Upper lobe of left lung (tissue), 6 donors: ENCODE data around the gene NOTCH1. TPM values are rescaled to one million over a fixed set of nuclear protein-coding genes. Genes with fewer than 3 reads are reported as not detected.
A peak's percentile ranks its signal among the peaks of the same experiment; 100 is the strongest.

ENCODE experiments used
- ATAC-seq, 2 donors: fragments of 200-7000 bp; cut with Tn5 transposase; one replicate each; pipeline ENCODE4 v1.9.1; 2022; ENCODE audit warnings: mild to moderate bottlenecking in 2 of 2, moderate library complexity in 2 of 2; ENCODE audit not compliant: low FRiP score in 2 of 2
- DNase-seq, 2 donors: peaks; one replicate each; pipeline ENCODE4 v3.0.0-alpha.2; 2019 to 2020
- H3K27ac ChIP-seq, 4 donors: fragments of 200-600 bp; sonication (generic); one replicate each; pipeline ENCODE4 v1.5.1; 2016 to 2019
- H3K27me3 ChIP-seq, 4 donors: fragments of 200-600 bp; sonication (generic); one replicate each; pipeline ENCODE4 v1.5.1; 2017 to 2019
- H3K36me3 ChIP-seq, 4 donors: fragments of 200-600 bp; sonication (generic); one replicate each; pipeline ENCODE4 v1.5.1; 2016 to 2019
- H3K4me1 ChIP-seq, 4 donors: fragments of 200-600 bp; sonication (generic); one replicate each; pipeline ENCODE4 v1.5.1; 2018 to 2019
- H3K4me3 ChIP-seq, 4 donors: fragments of 200-600 bp; sonication (generic); one replicate each; pipeline ENCODE4 v1.5.1; 2017 to 2019; ENCODE audit warnings: mild to moderate bottlenecking in 2 of 4, moderate library complexity in 1 of 4
- H3K9me3 ChIP-seq, 4 donors: fragments of 200-600 bp; sonication (generic); one replicate each; pipeline ENCODE4 v1.5.1; 2018 to 2019
- CTCF ChIP-seq, 6 experiments: fragments of 450-650 bp in 4 of 6; fragments of 200-600 bp in 2 of 6; sonication (generic) in 2 of 6; IDR thresholded peaks; one replicate each; pipeline ENCODE4 v1.5.1; 2016 to 2019; ENCODE audit warnings: antibody characterized with exemption in 6 of 6
- EP300 ChIP-seq, 4 donors: sonication (generic); formaldehyde crosslinking; IDR thresholded peaks; one replicate each; pipeline ENCODE4 v1.5.1; 2017; ENCODE audit warnings: antibody characterized with exemption in 4 of 4, control low read depth in 2 of 4
- POLR2A ChIP-seq, 4 donors: fragments of 450-650 bp; IDR thresholded peaks; one replicate each; pipeline ENCODE4 v1.5.1; 2016 to 2017; ENCODE audit warnings: antibody characterized with exemption in 4 of 4, mild to moderate bottlenecking in 2 of 4
- POLR2AphosphoS5 ChIP-seq, 2 donors: sonication (generic); formaldehyde crosslinking; IDR thresholded peaks; one replicate each; pipeline ENCODE4 v1.5.1; 2017; ENCODE audit warnings: antibody characterized with exemption in 2 of 2
- WGBS, 2 donors: methylation state at CpG; one replicate each; pipeline ENCODE4 v1.1.5; 2017 to 2018; 5-methylcytosine and 5-hydroxymethylcytosine counted together
- total RNA-seq, 6 donors: library from RNA; depleted of rRNA in 4 of 6; stranded (reverse); fragments of >200 nt in 4 of 6; gene quantifications; one replicate each; pipeline versions ENCODE4 v1.1.0 to v1.2.1, GENCODE V29; 2016 to 2021
- donor health status: DM: no; HTN: no; CAD: no; lungs with moderate emphysema.
- donor health status: DM: no; HTN: yes; CAD: no; lungs with severe emphysema.

The NOTCH1 gene
- total RNA-seq, 6 donors from 2014 or later = 49.6 to 175 (median 110) TPM

- no peak overlapping the region for H3K4me3 ChIP-seq
- TF ChIP-seq EP300 (IDR thresholded peaks at IDR 0.05) (no peak), POLR2AphosphoS5 (IDR thresholded peaks at IDR 0.05) (no peak), POLR2A (IDR thresholded peaks at IDR 0.05) (no peak), CTCF (IDR thresholded peaks at IDR 0.05) (no peak)
- DNase-seq (no peak), ATAC-seq (no peak)
- 77 to 81% methylated on average over 21 to 37 of the region's 37 CpGs for WGBS, 2 donors
- no peaks in the 10 kb centered on the region for H3K27me3 ChIP-seq
- H3K4me1 ChIP-seq = peaks cover 87 to 95% (median 93%) of the 10 kb centered on the region in 4 donors
- H3K36me3 ChIP-seq = peaks cover 0 to 6% (median 2%) of the 10 kb centered on the region in 4 donors
- H3K27ac ChIP-seq = peak overlapping the region; percentile 83 to 86 (median 84)
- H3K9me3 ChIP-seq = no peaks in the 10 kb centered on the region
Measured at GRCh38 chr9:136531186-136531903, 14.5 kb downstream of the NOTCH1 start.

- ATAC-seq = no peak
Measured at GRCh38 chr9:136530461-136531089, 15.3 kb downstream of the NOTCH1 start.

GRCh38 chr9:136529516-136530460, 16.1 kb downstream of the NOTCH1 start:
- TF ChIP-seq EP300 (IDR thresholded peaks at IDR 0.05) (peak in 1 of 4 donors; percentile 30), CTCF (IDR thresholded peaks at IDR 0.05) (no peak), POLR2AphosphoS5 (IDR thresholded peaks at IDR 0.05) (peak; percentile 37 to 82), POLR2A (IDR thresholded peaks at IDR 0.05) (no peak)
- H3K9me3 ChIP-seq = no peaks in the 10 kb centered on the region
- peak overlapping the region; percentile 83 to 86 (median 84) for H3K27ac ChIP-seq
- H3K27me3 ChIP-seq = no peaks in the 10 kb centered on the region
- peaks cover 92 to 99% (median 97%) of the 10 kb centered on the region in 4 donors for H3K4me1 ChIP-seq
- WGBS, 2 donors = 45 to 49% methylated on average over 15 to 35 of the region's 40 CpGs
- peak overlapping the region in 2 of 4 donors; percentile 4 to 6 for H3K4me3 ChIP-seq
- peaks cover 0 to 6% (median 2%) of the 10 kb centered on the region in 4 donors for H3K36me3 ChIP-seq
- no peak for ATAC-seq
- DNase-seq = no peak

More at GRCh38 chr9:136530461-136531089, 15.3 kb downstream of the NOTCH1 start:
- peaks cover 89 to 96% (median 94%) of the 10 kb centered on the region in 4 donors for H3K4me1 ChIP-seq
- no peaks in the 10 kb centered on the region for H3K27me3 ChIP-seq
- peak overlapping the region in 1 of 4 donors; percentile 4 for H3K4me3 ChIP-seq
- peaks cover 0 to 6% (median 2%) of the 10 kb centered on the region in 4 donors for H3K36me3 ChIP-seq
- DNase-seq = peak in 1 of 2 donors; percentile 66
- H3K9me3 ChIP-seq = no peaks in the 10 kb centered on the region
- 43 to 46% methylated on average over 9 to 12 of the region's 20 CpGs for WGBS, 2 donors
- TF ChIP-seq POLR2AphosphoS5 (IDR thresholded peaks at IDR 0.05) (no peak), CTCF (IDR thresholded peaks at IDR 0.05) (no peak)
- H3K27ac ChIP-seq = peak overlapping the region; percentile 83 to 86 (median 84)

GRCh38 chr9:136528716-136529341, 17.0 kb downstream of the NOTCH1 start:
- 80 to 89% methylated on average over 4 to 9 of the region's 12 CpGs for WGBS, 2 donors
- Histone ChIP-seq H3K36me3 (peaks cover 0 to 5% (median 0%) of the 10 kb centered on the region in 4 donors), H3K4me1 (peaks cover 86 to 100% (median 98%) of the 10 kb centered on the region in 4 donors), H3K27me3 (no peaks in the 10 kb centered on the region), H3K9me3 (no peaks in the 10 kb centered on the region), H3K4me3 (no peak overlapping the region), H3K27ac (peak overlapping the region; percentile 83 to 86 (median 84))
- ATAC-seq (no peak), DNase-seq (no peak)
- no peak for TF ChIP-seq EP300 (IDR thresholded peaks at IDR 0.05)
- TF ChIP-seq POLR2AphosphoS5 (IDR thresholded peaks at IDR 0.05) = no peak
- no peak for TF ChIP-seq CTCF (IDR thresholded peaks at IDR 0.05)
- no peak for TF ChIP-seq POLR2A (IDR thresholded peaks at IDR 0.05)
